Measurements from ENCODE around the gene ARHGAP32. TPM values are rescaled to one million over a fixed set of nuclear protein-coding genes. Genes with fewer than 3 reads are reported as not detected.

ARHGAP32 gene
- total and polyA plus RNA-seq, 2 experiments from 2014 or later, result 4.0 to 13.0 TPM

DNA sequence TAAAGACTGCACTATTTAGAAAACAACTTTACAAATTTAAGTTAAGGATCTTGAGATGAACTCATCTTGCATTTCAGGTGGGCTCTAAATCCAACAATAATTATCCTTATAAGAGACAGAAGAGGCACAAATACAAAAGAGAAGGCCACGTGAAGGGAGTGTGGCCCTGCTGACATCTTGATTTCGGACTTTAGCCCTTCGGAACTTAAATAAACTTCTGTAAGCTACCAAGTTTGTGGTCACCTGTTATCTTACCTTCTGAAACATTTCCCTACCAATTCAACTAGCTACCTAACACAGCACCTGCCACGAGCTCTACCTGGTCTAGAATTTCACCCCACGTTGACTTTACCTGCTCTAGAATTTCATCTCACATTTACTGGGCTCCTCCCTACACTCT lies 42.9 kb upstream of the ARHGAP32 start:
- TF ChIP-seq, protein P1, sequence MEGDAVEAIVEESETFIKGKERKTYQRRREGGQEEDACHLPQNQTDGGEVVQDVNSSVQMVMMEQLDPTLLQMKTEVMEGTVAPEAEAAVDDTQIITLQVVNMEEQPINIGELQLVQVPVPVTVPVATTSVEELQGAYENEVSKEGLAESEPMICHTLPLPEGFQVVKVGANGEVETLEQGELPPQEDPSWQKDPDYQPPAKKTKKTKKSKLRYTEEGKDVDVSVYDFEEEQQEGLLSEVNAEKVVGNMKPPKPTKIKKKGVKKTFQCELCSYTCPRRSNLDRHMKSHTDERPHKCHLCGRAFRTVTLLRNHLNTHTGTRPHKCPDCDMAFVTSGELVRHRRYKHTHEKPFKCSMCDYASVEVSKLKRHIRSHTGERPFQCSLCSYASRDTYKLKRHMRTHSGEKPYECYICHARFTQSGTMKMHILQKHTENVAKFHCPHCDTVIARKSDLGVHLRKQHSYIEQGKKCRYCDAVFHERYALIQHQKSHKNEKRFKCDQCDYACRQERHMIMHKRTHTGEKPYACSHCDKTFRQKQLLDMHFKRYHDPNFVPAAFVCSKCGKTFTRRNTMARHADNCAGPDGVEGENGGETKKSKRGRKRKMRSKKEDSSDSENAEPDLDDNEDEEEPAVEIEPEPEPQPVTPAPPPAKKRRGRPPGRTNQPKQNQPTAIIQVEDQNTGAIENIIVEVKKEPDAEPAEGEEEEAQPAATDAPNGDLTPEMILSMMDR (IDR thresholded peaks at IDR 0.05; ENCODE audit: low read depth, low read length), result no peak
- H3K36me3 ChIP-seq, result no peaks in the 10 kb centered on the region
- H3K27ac ChIP-seq, result no peak overlapping the region
- no peaks in the 10 kb centered on the region for H3K27me3 ChIP-seq
- no peak overlapping the region for H3K4me3 ChIP-seq
- no peak for DNase-seq (ENCODE audit: low read depth in 1 of 2, low spot score in 1 of 2)
- H3K9me3 ChIP-seq (ENCODE audit: low read depth), result no peaks in the 10 kb centered on the region
- H3K4me1 ChIP-seq (ENCODE audit: low read depth), result no peaks in the 10 kb centered on the region

DNA sequence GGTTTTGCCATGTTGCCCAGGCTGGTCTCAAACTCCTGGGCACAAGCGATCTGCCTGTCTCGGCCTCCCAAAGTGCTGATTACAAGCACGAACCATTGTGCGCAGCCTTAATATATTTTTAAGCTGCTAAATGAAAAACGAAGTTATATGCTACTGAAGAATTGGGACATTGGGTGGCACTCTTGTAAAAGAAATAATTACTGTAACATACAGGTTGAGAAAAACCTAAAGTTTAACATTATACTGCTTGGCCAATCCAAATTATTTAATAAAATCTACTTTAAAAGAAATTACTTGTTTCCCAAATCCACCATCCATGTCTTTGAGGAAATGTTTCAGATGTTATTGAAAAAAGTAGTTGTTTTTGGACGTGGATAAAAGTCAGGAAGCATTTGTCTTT lies 37.9 kb upstream of the ARHGAP32 start:
- Histone ChIP-seq H3K4me1 (ENCODE audit: low read depth) (no peaks in the 10 kb centered on the region), H3K27me3 (no peaks in the 10 kb centered on the region), H3K36me3 (no peaks in the 10 kb centered on the region), H3K27ac (no peak overlapping the region), H3K9me3 (ENCODE audit: low read depth) (no peaks in the 10 kb centered on the region), H3K4me3 (no peak overlapping the region)
- TF ChIP-seq, protein P1 (IDR thresholded peaks at IDR 0.05; ENCODE audit: low read depth, low read length), result no peak
- peak in 1 of 2 donors; percentile 50 for DNase-seq (ENCODE audit: low read depth in 1 of 2, low spot score in 1 of 2)

DNA sequence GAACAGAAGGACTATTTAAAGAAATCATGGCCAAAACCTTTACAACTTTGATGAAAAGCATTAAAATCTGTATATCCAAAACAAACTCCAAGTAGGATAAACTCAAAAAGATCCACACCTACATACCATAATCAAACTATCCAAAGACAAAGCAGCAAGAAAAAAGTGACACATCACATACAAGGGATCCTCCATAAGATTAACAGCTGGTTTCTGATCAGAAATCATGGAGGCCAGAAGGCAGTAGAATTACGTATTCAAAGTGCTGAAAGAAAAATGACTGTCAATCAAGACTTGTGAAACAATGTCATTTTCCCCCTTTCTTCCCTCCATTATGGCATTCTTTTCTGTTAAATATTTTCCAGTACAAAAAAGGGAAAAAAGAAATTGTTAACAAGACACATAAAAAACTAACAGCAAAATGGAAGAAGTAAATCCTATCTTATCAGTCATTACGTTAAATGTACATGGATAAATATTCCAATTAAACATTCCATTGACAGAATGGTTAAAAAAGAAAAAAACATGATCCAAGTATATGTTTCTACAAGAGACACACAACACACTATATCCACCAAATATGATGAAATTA lies 34.2 kb upstream of the ARHGAP32 start:
- H3K27me3 ChIP-seq, result no peaks in the 10 kb centered on the region
- no peak for DNase-seq (ENCODE audit: low read depth in 1 of 2, low spot score in 1 of 2)
- TF ChIP-seq, protein P1 (IDR thresholded peaks at IDR 0.05; ENCODE audit: low read depth, low read length), result no peak
- H3K4me3 ChIP-seq, result no peak overlapping the region
- H3K27ac ChIP-seq, result no peak overlapping the region
- no peaks in the 10 kb centered on the region for H3K36me3 ChIP-seq
- H3K9me3 ChIP-seq (ENCODE audit: low read depth), result no peaks in the 10 kb centered on the region
- no peaks in the 10 kb centered on the region for H3K4me1 ChIP-seq (ENCODE audit: low read depth)

DNA sequence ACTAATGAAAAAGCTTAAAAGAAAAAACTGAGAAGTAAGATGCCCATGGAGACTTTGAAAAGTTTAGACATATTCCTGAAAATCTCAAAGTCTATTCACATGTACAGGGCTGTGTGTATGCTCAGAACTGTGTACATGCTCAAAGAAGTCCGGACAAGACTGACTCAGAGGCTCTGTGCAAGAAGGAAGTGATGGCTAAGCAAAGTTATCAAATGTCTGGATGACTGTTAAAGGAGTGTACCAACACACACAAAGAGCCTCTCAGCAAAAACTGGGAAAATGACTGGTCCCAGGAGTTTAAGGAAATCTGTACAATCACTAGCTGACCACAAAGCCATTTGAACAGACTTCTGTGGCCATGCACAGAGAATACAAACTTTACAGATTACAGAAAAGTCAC lies 33.1 kb upstream of the ARHGAP32 start:
- Histone ChIP-seq H3K27ac (no peak overlapping the region), H3K4me1 (ENCODE audit: low read depth) (no peaks in the 10 kb centered on the region), H3K27me3 (no peaks in the 10 kb centered on the region), H3K36me3 (no peaks in the 10 kb centered on the region), H3K4me3 (no peak overlapping the region), H3K9me3 (ENCODE audit: low read depth) (no peaks in the 10 kb centered on the region)
- peak in 1 of 2 donors; percentile 75 for DNase-seq (ENCODE audit: low read depth in 1 of 2, low spot score in 1 of 2)
- TF ChIP-seq, protein P1 (IDR thresholded peaks at IDR 0.05; ENCODE audit: low read depth, low read length), result no peak

DNA sequence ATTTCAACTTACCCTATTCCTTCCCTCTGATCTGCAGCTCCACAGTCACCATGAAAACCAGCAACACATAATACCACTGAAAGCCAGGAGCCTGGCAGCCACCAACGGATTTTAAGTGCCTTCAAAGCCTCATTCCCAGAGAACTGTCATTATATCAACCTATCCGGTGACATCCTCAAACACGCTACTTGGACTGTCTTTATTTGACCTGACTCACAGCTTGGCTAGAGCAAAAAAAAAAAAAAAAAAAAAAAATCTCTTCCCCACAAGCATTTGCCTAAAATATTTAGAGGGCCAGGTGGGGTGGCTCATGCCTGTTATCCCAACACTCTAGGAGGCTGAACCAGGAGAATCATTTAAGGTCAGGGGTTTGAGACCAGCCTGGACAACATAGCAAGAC lies 32.4 kb upstream of the ARHGAP32 start:
- peak in 1 of 2 donors; percentile 16 for DNase-seq (ENCODE audit: low read depth in 1 of 2, low spot score in 1 of 2)
- Histone ChIP-seq H3K27me3 (no peaks in the 10 kb centered on the region), H3K4me1 (ENCODE audit: low read depth) (no peaks in the 10 kb centered on the region), H3K27ac (no peak overlapping the region), H3K36me3 (no peaks in the 10 kb centered on the region), H3K9me3 (ENCODE audit: low read depth) (no peaks in the 10 kb centered on the region), H3K4me3 (no peak overlapping the region)
- TF ChIP-seq, protein P1 (IDR thresholded peaks at IDR 0.05; ENCODE audit: low read depth, low read length), result no peak

All from cardiac muscle cell (in vitro differentiated cells and primary cell).